ENCODE measurements around the gene GFOD2.

The GFOD2 gene

DNA sequence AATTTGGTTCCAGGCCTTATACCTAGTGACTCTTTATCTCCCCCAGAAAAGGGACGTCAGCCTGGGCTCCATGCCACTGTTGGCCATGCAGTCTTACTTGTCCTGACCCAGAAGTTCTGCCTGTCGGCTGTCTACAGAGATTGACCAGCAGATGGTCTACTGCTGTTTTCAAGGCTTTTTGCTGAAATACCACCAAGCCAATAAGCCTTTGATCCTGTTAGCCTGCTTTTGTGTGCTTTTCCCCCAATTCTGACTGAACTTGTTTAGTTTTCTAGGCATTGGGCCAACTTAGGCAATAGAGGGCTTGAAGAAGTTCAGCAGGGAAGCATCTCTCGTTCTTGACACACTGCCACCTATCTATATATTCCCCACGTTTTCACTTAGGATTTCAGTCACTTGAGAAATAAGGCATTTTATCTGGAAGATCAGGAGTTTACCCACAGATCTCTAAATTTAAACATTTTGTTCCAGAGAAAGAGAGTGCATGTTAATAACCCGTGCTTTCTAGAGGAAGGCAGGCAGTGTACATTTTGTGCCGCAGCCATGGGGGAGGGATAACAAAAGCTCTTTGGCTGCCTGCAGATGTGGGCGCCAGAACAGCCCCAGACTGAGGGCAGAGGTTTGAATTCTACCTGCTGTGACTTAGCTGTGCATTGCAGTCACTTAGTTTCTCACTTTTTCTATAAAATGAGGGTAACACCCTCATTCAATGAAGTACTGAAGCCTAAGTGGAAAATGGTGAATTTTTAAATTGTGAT is 86.5 kb downstream of the GFOD2 start:
- H4K20me1 ChIP-seq: peaks cover 0 to 63% (median 20%) of the 10 kb centered on the region in 11 experiments; a peak in 11 of 22 replicates
- H3K27ac ChIP-seq: no peak overlapping the region
- no peak overlapping the region for H3K4me3 ChIP-seq
- H3K27me3 ChIP-seq: no peaks in the 10 kb centered on the region
- TF ChIP-seq Cebpa-rat (IDR thresholded peaks at IDR 0.05): no peak
- no peaks in the 10 kb centered on the region for H3K4me1 ChIP-seq
- H3K4me2 ChIP-seq: no peak overlapping the region
- no peaks in the 10 kb centered on the region for H3K9me3 ChIP-seq (replicated peaks in 1 of 11)
- peaks cover 93 to 100% (median 97%) of the 10 kb centered on the region in 11 experiments for H3K36me3 ChIP-seq
- H3K9ac ChIP-seq: no peak overlapping the region; a peak in 1 of 22 replicates

DNA sequence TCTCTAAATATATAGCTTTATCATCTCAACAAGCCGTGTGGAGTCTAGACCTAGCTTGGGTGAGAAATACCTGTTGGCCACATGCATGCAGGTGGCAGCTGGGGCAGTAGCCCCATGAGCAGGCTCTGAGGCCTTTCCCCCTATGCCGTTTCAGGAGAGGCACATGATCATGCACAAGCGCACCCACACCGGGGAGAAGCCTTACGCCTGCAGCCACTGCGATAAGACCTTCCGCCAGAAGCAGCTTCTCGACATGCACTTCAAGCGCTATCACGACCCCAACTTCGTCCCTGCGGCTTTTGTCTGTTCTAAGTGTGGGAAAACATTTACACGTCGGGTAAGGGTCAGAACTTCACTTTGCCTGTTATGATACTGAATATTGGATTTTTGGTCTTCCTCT is 90.9 kb downstream of the GFOD2 start:
- peaks cover 0 to 54% (median 18%) of the 10 kb centered on the region in 11 experiments; a peak in 12 of 22 replicates for H4K20me1 ChIP-seq
- no peak overlapping the region for H3K4me2 ChIP-seq
- H3K9ac ChIP-seq: no peak overlapping the region
- H3K27me3 ChIP-seq: no peaks in the 10 kb centered on the region
- H3K36me3 ChIP-seq: peaks cover 90 to 100% (median 96%) of the 10 kb centered on the region in 11 experiments
- no peak overlapping the region for H3K4me3 ChIP-seq
- H3K9me3 ChIP-seq (replicated peaks in 1 of 11): no peaks in the 10 kb centered on the region
- no peak for TF ChIP-seq Cebpa-rat (IDR thresholded peaks at IDR 0.05)
- H3K27ac ChIP-seq: no peak overlapping the region
- no peaks in the 10 kb centered on the region for H3K4me1 ChIP-seq
